ENCODE results near the gene COL12A1.

DNA sequence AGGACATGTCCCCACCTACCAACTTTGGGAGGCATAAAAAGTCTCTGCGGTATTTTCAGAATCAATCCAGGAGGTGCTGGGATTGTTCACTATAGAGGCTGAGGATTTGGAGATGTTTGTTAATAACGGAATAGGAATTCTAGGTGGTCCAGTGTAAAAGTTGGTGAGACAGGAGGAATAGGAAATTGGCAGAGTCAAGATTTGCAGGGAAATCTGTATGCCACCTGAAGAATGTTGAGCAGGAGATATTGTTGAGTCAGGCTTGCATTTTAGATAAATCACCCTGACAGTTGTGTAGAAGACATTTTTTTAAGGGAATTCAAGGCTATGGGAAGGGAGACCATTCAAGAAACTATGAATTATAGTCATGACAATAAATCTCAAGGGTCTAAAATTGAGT, 124.8 kb downstream of the COL12A1 start:
- TF ChIP-seq MEF2D (tag; conservative IDR thresholded peaks at IDR 0.05; ENCODE audit: low read depth) (no peak), HDAC6 (IDR thresholded peaks at IDR 0.05; ENCODE audit: low read depth, low read length) (no peak)

Measured in K562 (cell line).